ENCODE measurements around the gene PCBP3. TPM values are rescaled to one million over a fixed set of nuclear protein-coding genes. Genes with fewer than 3 reads are reported as not detected.

The PCBP3 gene
- total and polyA plus RNA-seq, 2 of the 13 experiments (the other 11 are each of a cell fraction or from before 2014, with no cell fraction given), result not detected

DNA sequence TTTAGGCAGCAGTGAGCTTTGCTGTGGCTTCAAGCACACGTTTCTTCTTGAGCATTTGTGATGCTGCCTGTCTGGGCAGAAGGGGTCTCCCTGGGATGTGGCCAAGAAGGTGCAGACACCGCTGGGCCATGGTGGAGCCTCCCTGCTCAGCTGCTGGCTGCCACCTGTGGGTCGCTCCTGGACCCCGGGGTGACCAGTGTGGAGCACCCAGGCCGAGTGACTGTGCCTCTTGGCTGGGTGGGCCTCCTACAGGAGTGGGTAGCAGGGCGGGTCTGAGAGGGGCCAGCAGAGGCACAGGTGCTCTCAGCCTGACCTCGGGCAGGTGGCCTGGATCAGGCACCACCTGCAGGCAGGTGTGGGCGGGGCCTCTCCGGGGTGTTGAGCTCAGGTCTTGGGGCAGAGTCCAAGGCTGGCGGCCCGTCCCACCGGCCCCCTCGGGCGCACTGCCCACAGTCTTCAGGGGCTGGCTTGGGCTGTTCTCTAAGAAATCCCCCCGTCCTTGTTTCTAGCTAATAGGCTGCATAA, 296.1 kb downstream of the PCBP3 start:
- in situ Hi-C loops (cut with HindIII; ENCODE audit: extremely low pct_ligation_motif_present, low pct_unique_long_range_greater_than_20kb), result no loop called here

More for the DNA sequence above, 296.1 kb downstream of the PCBP3 start:
- Histone ChIP-seq H3K27me3 (ENCODE audit: control insufficient read depth in 1 of 2, insufficient read depth in 2 of 2, low read length in 2 of 2) (peaks cover 5 to 49% of the 10 kb centered on the region in 2 experiments; a peak in 3 of 5 replicates), H4K20me1 (ENCODE audit: insufficient read depth, low read length) (no peaks in the 10 kb centered on the region; the same call in 1 of the 2 replicates), H3K9me3 (ENCODE audit: low read length) (no peaks in the 10 kb centered on the region), H3K4me1 (ENCODE audit: insufficient read depth, low read length) (no peaks in the 10 kb centered on the region), H2AFZ (ENCODE audit: low read length) (no peak overlapping the region), H3K27ac (ENCODE audit: extremely low read length, insufficient read depth, low read length) (no peak overlapping the region), H3K9ac (ENCODE audit: insufficient read depth, low read depth, low read length) (no peak overlapping the region), H3K4me2 (ENCODE audit: low read depth, low read length) (no peak overlapping the region), H3K79me2 (ENCODE audit: insufficient read depth, low read length) (no peaks in the 10 kb centered on the region), H3K4me3 (replicated peaks in 1 of 3; ENCODE audit: insufficient read depth in 1 of 3, low read depth in 2 of 3, low read length in 3 of 3) (no peak overlapping the region), H3K36me3 (replicated peaks in 1 of 2; ENCODE audit: control insufficient read depth in 1 of 2, insufficient read depth in 2 of 2, low read length in 2 of 2) (no peaks in the 10 kb centered on the region)
- 25% methylated on average over 2 of the region's 15 CpGs for WGBS (ENCODE audit: low lambda C conversion rate)
- TF ChIP-seq SNRNP70 (IDR thresholded peaks at IDR 0.05; ENCODE audit: low read depth, low read length) (no peak), TEAD2 (CRISPR knock-in tag; IDR thresholded peaks at IDR 0.05) (no peak), KLF16 (CRISPR knock-in tag; IDR thresholded peaks at IDR 0.05) (no peak), THAP8 (CRISPR knock-in tag; IDR thresholded peaks at IDR 0.05; ENCODE audit: borderline replicate concordance) (no peak), POLR2G (IDR thresholded peaks at IDR 0.05; ENCODE audit: low read depth, low read length) (no peak), TBP (CRISPR knock-in tag; IDR thresholded peaks at IDR 0.05) (no peak), NFE2L2 (IDR thresholded peaks at IDR 0.05; ENCODE audit: low read length) (no peak), CENPX (CRISPR knock-in tag; IDR thresholded peaks at IDR 0.05) (no peak), NFKB2 (CRISPR knock-in tag; IDR thresholded peaks at IDR 0.05; ENCODE audit: borderline replicate concordance) (no peak), ZKSCAN8 (CRISPR knock-in tag; IDR thresholded peaks at IDR 0.05; ENCODE audit: borderline replicate concordance) (no peak), HNRNPK (IDR thresholded peaks at IDR 0.05; ENCODE audit: low read depth, low read length, poor library complexity, severe bottlenecking) (no peak), ZNF33A (CRISPR knock-in tag; IDR thresholded peaks at IDR 0.05; ENCODE audit: borderline replicate concordance) (no peak), ZNF790 (CRISPR knock-in tag; IDR thresholded peaks at IDR 0.05; ENCODE audit: borderline replicate concordance) (no peak)
- TF ChIP-seq, protein P1, sequence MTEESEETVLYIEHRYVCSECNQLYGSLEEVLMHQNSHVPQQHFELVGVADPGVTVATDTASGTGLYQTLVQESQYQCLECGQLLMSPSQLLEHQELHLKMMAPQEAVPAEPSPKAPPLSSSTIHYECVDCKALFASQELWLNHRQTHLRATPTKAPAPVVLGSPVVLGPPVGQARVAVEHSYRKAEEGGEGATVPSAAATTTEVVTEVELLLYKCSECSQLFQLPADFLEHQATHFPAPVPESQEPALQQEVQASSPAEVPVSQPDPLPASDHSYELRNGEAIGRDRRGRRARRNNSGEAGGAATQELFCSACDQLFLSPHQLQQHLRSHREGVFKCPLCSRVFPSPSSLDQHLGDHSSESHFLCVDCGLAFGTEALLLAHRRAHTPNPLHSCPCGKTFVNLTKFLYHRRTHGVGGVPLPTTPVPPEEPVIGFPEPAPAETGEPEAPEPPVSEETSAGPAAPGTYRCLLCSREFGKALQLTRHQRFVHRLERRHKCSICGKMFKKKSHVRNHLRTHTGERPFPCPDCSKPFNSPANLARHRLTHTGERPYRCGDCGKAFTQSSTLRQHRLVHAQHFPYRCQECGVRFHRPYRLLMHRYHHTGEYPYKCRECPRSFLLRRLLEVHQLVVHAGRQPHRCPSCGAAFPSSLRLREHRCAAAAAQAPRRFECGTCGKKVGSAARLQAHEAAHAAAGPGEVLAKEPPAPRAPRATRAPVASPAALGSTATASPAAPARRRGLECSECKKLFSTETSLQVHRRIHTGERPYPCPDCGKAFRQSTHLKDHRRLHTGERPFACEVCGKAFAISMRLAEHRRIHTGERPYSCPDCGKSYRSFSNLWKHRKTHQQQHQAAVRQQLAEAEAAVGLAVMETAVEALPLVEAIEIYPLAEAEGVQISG (CRISPR knock-in tag; IDR thresholded peaks at IDR 0.05), result no peak
- DNase-seq (ENCODE audit: low spot score) (no peak), FAIRE-seq (no peak), ATAC-seq (no peak)
- CTCF ChIA-PET (ENCODE audit: low intra/inter-chr PET ratio, low total read pairs), result no interaction called here
- POLR2A ChIA-PET, result no interaction called here
- BruUV-seq (replicated peaks), result no TSS peak
- intact Hi-C loops (cut with micrococcal nuclease; ENCODE audit: unreplicated experiment), result no loop called here

Data from HepG2 (cell line).